GM12864 (cell line): ENCODE measurements around the gene RNF126.

ENCODE experiments used
- DNase-seq: peaks from one replicate; pipeline ENCODE4 v3.0.0-alpha.2; 2011; ENCODE audit warnings: low read depth
- H3K4me3 ChIP-seq: 2 replicates; pipeline ENCODE4 v1.5.1; 2011; ENCODE audit warnings: mild to moderate bottlenecking, low read depth, low read length, control low read depth
- CTCF ChIP-seq: IDR thresholded peaks from 2 replicates; pipeline ENCODE4 v1.5.1; 2011; ENCODE audit warnings: low read depth, mild to moderate bottlenecking, moderate library complexity, low read length, control low read depth, inconsistent platforms; ENCODE audit errors: missing control alignments

Gene RNF126

GRCh38 chr19:662962-663681 is at the start of gene RNF126:
RNF126 (minus strand) TSS chr19:663214; CDS start chr19:663121, 93 bp downstream.
- peak within 1 kb of the TSS; percentile 75 for H3K4me3 ChIP-seq
- no peak for TF ChIP-seq CTCF
- DNase-seq: peak; percentile 60

DNA sequence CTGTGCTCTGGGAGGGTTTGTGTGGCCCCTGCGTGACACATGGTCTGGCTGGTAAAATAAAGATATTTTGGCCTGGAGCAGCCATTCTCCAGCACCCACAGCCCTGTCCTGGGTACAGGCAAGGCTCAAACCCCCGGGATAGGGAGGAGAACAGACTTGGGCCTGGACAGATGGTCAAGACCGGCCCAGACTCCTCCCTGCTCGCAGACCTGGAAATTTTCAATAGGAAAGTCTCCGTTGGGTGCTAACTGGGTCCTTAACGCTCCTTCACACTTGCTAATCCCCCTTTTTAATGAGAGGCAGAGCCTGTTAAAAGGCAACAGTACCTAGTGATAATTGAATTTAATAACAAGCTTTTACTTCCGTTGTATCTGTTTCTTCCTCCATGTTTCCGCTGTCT is 48.2 kb upstream of the RNF126 start:
- DNase-seq: no peak
- TF ChIP-seq CTCF: no peak
- no peak overlapping the region for H3K4me3 ChIP-seq

- DNase-seq: no peak
- no peak for TF ChIP-seq CTCF
- H3K4me3 ChIP-seq: no peak overlapping the region
These were observed 47.8 kb upstream of the RNF126 start for GRCh38 chr19:710767-711166.

GRCh38 chr19:709965-710571 is 47.1 kb upstream of the RNF126 start:
- DNase-seq: no peak
- no peak for TF ChIP-seq CTCF
- no peak overlapping the region for H3K4me3 ChIP-seq

- no peak for TF ChIP-seq CTCF
- H3K4me3 ChIP-seq: no peak overlapping the region
These were observed 46.4 kb upstream of the RNF126 start for GRCh38 chr19:709196-709964.

GRCh38 chr19:708154-709143 is 45.4 kb upstream of the RNF126 start, which contains the start of gene PALM:
PALM (plus strand) TSS chr19:708935; CDS start chr19:709147, 212 bp downstream.
- TF ChIP-seq CTCF: no peak
- no peak within 1 kb of the TSS for H3K4me3 ChIP-seq
- no peak for DNase-seq

More at GRCh38 chr19:709196-709964, 46.4 kb upstream of the RNF126 start:
- DNase-seq: no peak
